SU-DHL-6 (cell line): ENCODE results near the gene SRSF7.

ENCODE experiments used
- EZH2phosphoT487 ChIP-seq: fragments of 200-600 bp; sonication (generic), shearing (Covaris generic); conservative IDR thresholded peaks from 2 replicates; pipeline ENCODE4 v1.6.1; 2018; ENCODE audit warnings: mild to moderate bottlenecking, antibody characterized with exemption, low read length, moderate library complexity, mixed read lengths
- TF ChIP-seq, protein P1 (sequence below): fragments of 200-600 bp; sonication (generic); IDR thresholded peaks from one replicate; pipeline ENCODE4 v1.5.1; 2017; ENCODE audit warnings: antibody characterized with exemption, mild to moderate bottlenecking, low read length, moderate library complexity; ENCODE audit not compliant: insufficient read depth, poor library complexity, severe bottlenecking

DNA sequence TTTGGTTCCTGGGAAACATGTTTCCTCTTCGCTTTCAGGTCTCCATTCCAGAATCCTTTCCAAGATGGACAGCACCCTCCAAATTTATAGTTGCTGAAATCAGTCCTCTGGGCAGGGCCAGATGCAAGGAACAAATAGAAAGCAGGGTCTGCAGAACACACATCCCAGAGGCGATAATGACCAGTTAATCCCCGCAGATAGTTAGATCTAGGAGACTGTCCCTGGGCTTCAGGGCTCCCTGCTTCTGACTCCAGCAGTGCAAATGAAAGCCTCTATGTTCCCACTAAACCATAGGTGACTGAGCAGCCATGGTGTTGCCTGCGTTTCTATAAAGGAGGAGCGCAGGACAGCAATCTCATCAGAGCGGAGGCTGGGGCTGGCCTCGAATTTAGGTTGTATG is 38.7 kb downstream of the SRSF7 start:
- TF ChIP-seq, protein P1, sequence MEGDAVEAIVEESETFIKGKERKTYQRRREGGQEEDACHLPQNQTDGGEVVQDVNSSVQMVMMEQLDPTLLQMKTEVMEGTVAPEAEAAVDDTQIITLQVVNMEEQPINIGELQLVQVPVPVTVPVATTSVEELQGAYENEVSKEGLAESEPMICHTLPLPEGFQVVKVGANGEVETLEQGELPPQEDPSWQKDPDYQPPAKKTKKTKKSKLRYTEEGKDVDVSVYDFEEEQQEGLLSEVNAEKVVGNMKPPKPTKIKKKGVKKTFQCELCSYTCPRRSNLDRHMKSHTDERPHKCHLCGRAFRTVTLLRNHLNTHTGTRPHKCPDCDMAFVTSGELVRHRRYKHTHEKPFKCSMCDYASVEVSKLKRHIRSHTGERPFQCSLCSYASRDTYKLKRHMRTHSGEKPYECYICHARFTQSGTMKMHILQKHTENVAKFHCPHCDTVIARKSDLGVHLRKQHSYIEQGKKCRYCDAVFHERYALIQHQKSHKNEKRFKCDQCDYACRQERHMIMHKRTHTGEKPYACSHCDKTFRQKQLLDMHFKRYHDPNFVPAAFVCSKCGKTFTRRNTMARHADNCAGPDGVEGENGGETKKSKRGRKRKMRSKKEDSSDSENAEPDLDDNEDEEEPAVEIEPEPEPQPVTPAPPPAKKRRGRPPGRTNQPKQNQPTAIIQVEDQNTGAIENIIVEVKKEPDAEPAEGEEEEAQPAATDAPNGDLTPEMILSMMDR, result no peak
- no peak for TF ChIP-seq EZH2phosphoT487
